Activated T-helper 2 cell treated with anti-CD3 and anti-CD28 coated beads, Interferon-gamma antibody, Interleukin-2, Interleukin-4, amounts not matched to agents 10 μg/mL and 5 μg/mL and 100 μg/mL, durations not matched to agents 14 hours and 24 hours and 36 hours (primary cell): ENCODE measurements around the gene ZNF865. TPM values are rescaled to one million over a fixed set of nuclear protein-coding genes. Genes with fewer than 3 reads are reported as not detected.
"Not testable (repeated sequence)": the region's sequence is repeated elsewhere in the genome, so short reads cannot be mapped to it uniquely, and the experiment has no call there.

ENCODE experiments used
- DNase-seq: peaks from one replicate; pipeline ENCODE4 v3.0.0; 2021; ENCODE audit warnings: low spot score
- H3K27ac Mint-ChIP-seq: one replicate; pipeline ENCODE4 v1.8.0; 2021; ENCODE audit warnings: mixed read lengths
- H3K27me3 Mint-ChIP-seq: one replicate; pipeline ENCODE4 v1.8.0; 2021; ENCODE audit warnings: low read depth, mixed read lengths
- H3K36me3 Mint-ChIP-seq: one replicate; pipeline ENCODE4 v1.8.0; 2021; ENCODE audit warnings: low read depth, mixed read lengths
- H3K4me1 Mint-ChIP-seq: one replicate; pipeline ENCODE4 v1.8.0; 2021; ENCODE audit warnings: low read depth, mixed read lengths
- H3K4me3 Mint-ChIP-seq: one replicate; pipeline ENCODE4 v1.8.0; 2021; ENCODE audit warnings: low read depth, mild to moderate bottlenecking, moderate library complexity, mixed read lengths
- H3K9me3 Mint-ChIP-seq: one replicate; pipeline ENCODE4 v1.8.0; 2021; ENCODE audit warnings: mixed read lengths
- intact Hi-C: fragments of 100-400 bp; cut with micrococcal nuclease; formaldehyde crosslinking; loops from one replicate; pipeline ENCODE4 v1.15.1; 2023
- total RNA-seq: library from RNA; stranded (reverse); gene quantifications from 2 replicates; pipeline ENCODE4 v1.2.3, GENCODE V29; 2022

ZNF865 gene
- total RNA-seq, result 13.5 and 13.6 TPM in 2 replicates

GRCh38 chr19:55605637-55606470 lies at the start of gene ZNF865:
TSS of gene ZNF865 (plus strand) at chr19:55605647. CDS start at chr19:55613619, 7,972 bp downstream.
- intact Hi-C loops, result loop anchor here (1.0 to 10.0 kb wide), 6 partner anchors 18 to 221 kb away; partner anchors contain the start of genes RPL28, TMEM238, U2AF2 and ZNF579
- Mint-ChIP-seq H3K4me1 (peaks cover 33% of the 10 kb centered on the region), H3K27me3 (no peaks in the 10 kb centered on the region), H3K36me3 (peaks cover 29% of the 10 kb centered on the region), H3K27ac (peak within 1 kb of the TSS; percentile 93), H3K4me3 (peak within 1 kb of the TSS; percentile 95), H3K9me3 (no peaks in the 10 kb centered on the region)
- DNase-seq, result peak; percentile 63

- no peaks in the 10 kb centered on the region for H3K4me1 Mint-ChIP-seq
- intact Hi-C loops, result no loop called here
- no peak overlapping the region for H3K4me3 Mint-ChIP-seq
Measured at GRCh38 chr19:55559684-55560083, 45.8 kb upstream of the ZNF865 start.

GRCh38 chr19:55563261-55563690 lies 42.2 kb upstream of the ZNF865 start:
- Mint-ChIP-seq H3K4me1 (no peaks in the 10 kb centered on the region), H3K36me3 (no peaks in the 10 kb centered on the region), H3K27ac (no peak overlapping the region), H3K9me3 (no peaks in the 10 kb centered on the region), H3K4me3 (no peak overlapping the region), H3K27me3 (no peaks in the 10 kb centered on the region)
- intact Hi-C loops, result no loop called here
- no peak for DNase-seq

More at GRCh38 chr19:55559684-55560083, 45.8 kb upstream of the ZNF865 start:
- no peaks in the 10 kb centered on the region for H3K36me3 Mint-ChIP-seq
- no peaks in the 10 kb centered on the region for H3K27me3 Mint-ChIP-seq
- H3K27ac Mint-ChIP-seq, result no peak overlapping the region
- DNase-seq, result no peak
- H3K9me3 Mint-ChIP-seq, result no peaks in the 10 kb centered on the region

GRCh38 chr19:55566823-55567222 lies 38.6 kb upstream of the ZNF865 start:
- H3K4me3 Mint-ChIP-seq, result no peak overlapping the region
- no peak overlapping the region for H3K27ac Mint-ChIP-seq
- no peaks in the 10 kb centered on the region for H3K36me3 Mint-ChIP-seq
- H3K9me3 Mint-ChIP-seq, result no peaks in the 10 kb centered on the region
- H3K4me1 Mint-ChIP-seq, result no peaks in the 10 kb centered on the region
- intact Hi-C loops, result no loop called here
- H3K27me3 Mint-ChIP-seq, result no peaks in the 10 kb centered on the region
- DNase-seq, result no peak

GRCh38 chr19:55567708-55568328 lies 37.6 kb upstream of the ZNF865 start:
- no peak for DNase-seq
- H3K27me3 Mint-ChIP-seq, result no peaks in the 10 kb centered on the region
- intact Hi-C loops, result no loop called here
- no peak overlapping the region for H3K27ac Mint-ChIP-seq
- no peaks in the 10 kb centered on the region for H3K4me1 Mint-ChIP-seq
- H3K4me3 Mint-ChIP-seq, result no peak overlapping the region
- no peaks in the 10 kb centered on the region for H3K9me3 Mint-ChIP-seq
- H3K36me3 Mint-ChIP-seq, result no peaks in the 10 kb centered on the region

- DNase-seq, H3K36me3 Mint-ChIP-seq, H3K27me3 Mint-ChIP-seq, intact Hi-C loops, H3K9me3 Mint-ChIP-seq, H3K4me1 Mint-ChIP-seq, H3K4me3 Mint-ChIP-seq, H3K27ac Mint-ChIP-seq: not testable (repeated sequence)
Measured at GRCh38 chr19:55569477-55569876, 36.0 kb upstream of the ZNF865 start.

- H3K27ac Mint-ChIP-seq, intact Hi-C loops, H3K27me3 Mint-ChIP-seq, H3K4me3 Mint-ChIP-seq, H3K4me1 Mint-ChIP-seq, H3K9me3 Mint-ChIP-seq, DNase-seq: not testable (repeated sequence)
- H3K36me3 Mint-ChIP-seq, result peaks cover 11% of the 10 kb centered on the region
Measured at GRCh38 chr19:55573929-55574328, 31.5 kb upstream of the ZNF865 start.

GRCh38 chr19:55576746-55577145 lies 28.7 kb upstream of the ZNF865 start:
- H3K4me3 Mint-ChIP-seq, result peak overlapping the region; percentile 13
- no peak for DNase-seq

GRCh38 chr19:55578031-55578760 lies 27.3 kb upstream of the ZNF865 start:
- peaks cover 15% of the 10 kb centered on the region for H3K4me1 Mint-ChIP-seq
- no peaks in the 10 kb centered on the region for H3K9me3 Mint-ChIP-seq
- no peak overlapping the region for H3K27ac Mint-ChIP-seq

More at GRCh38 chr19:55576746-55577145, 28.7 kb upstream of the ZNF865 start:
- Mint-ChIP-seq H3K4me1 (peaks cover 12% of the 10 kb centered on the region), H3K36me3 (peaks cover 16% of the 10 kb centered on the region), H3K27ac (no peak overlapping the region), H3K9me3 (no peaks in the 10 kb centered on the region), H3K27me3 (no peaks in the 10 kb centered on the region)
- intact Hi-C loops, result no loop called here

GRCh38 chr19:55578761-55579747 lies 26.4 kb upstream of the ZNF865 start:
- intact Hi-C loops, result no loop called here
- peak overlapping the region; percentile 81 for H3K27ac Mint-ChIP-seq
- H3K36me3 Mint-ChIP-seq, result peaks cover 16% of the 10 kb centered on the region
- H3K27me3 Mint-ChIP-seq, result no peaks in the 10 kb centered on the region
- H3K9me3 Mint-ChIP-seq, result no peaks in the 10 kb centered on the region
- peaks cover 15% of the 10 kb centered on the region for H3K4me1 Mint-ChIP-seq
- H3K4me3 Mint-ChIP-seq, result peak overlapping the region; percentile 88
- DNase-seq, result no peak

More at GRCh38 chr19:55578031-55578760, 27.3 kb upstream of the ZNF865 start:
- intact Hi-C loops, result no loop called here
- DNase-seq, result no peak
- H3K4me3 Mint-ChIP-seq, result no peak overlapping the region
- H3K36me3 Mint-ChIP-seq, result peaks cover 16% of the 10 kb centered on the region
- H3K27me3 Mint-ChIP-seq, result no peaks in the 10 kb centered on the region

GRCh38 chr19:55579766-55580621 lies 25.5 kb upstream of the ZNF865 start:
- Mint-ChIP-seq H3K4me1 (peaks cover 15% of the 10 kb centered on the region), H3K27ac (peak overlapping the region; percentile 81), H3K9me3 (no peaks in the 10 kb centered on the region), H3K27me3 (peaks cover under 1% of the 10 kb centered on the region), H3K4me3 (peak overlapping the region; percentile 88), H3K36me3 (peaks cover 16% of the 10 kb centered on the region)
- intact Hi-C loops, result loop anchor here (1.0 kb wide), 2 partner anchors 19 to 25 kb away; partner anchors contain the start of genes FIZ1 and ZNF865
- no peak for DNase-seq
